Vagina (tissue), 2 donors: ENCODE data around the gene RND1. TPM values are rescaled to one million over a fixed set of nuclear protein-coding genes. Genes with fewer than 3 reads are reported as not detected.
"Not testable (repeated sequence)": the region's sequence is repeated elsewhere in the genome, so short reads cannot be mapped to it uniquely, and the experiment has no call there.

Source experiments
- DNase-seq, 2 donors: peaks; one replicate each; pipeline ENCODE4 v3.0.0-alpha.2; 2017; ENCODE audit errors: extremely low spot score in 2 of 2
- H3K27ac ChIP-seq: fragments of 200-600 bp; sonication (generic); one replicate; pipeline ENCODE4 v1.5.1; 2019
- H3K27me3 ChIP-seq: fragments of 200-600 bp; sonication (generic); one replicate; pipeline ENCODE4 v1.5.1; 2019
- H3K36me3 ChIP-seq, 2 donors: fragments of 200-600 bp; sonication (generic); one replicate each; pipeline ENCODE4 v1.5.1; 2017 to 2019
- H3K4me1 ChIP-seq: fragments of 200-600 bp; sonication (generic); one replicate; pipeline ENCODE4 v1.5.1; 2019
- H3K4me3 ChIP-seq, 2 donors: fragments of 200-600 bp; sonication (generic); 1 replicate in 1 of 2; 2 replicates in 1 of 2; pipeline ENCODE4 v1.5.1; 2016 to 2019
- H3K9me3 ChIP-seq: fragments of 200-600 bp; sonication (generic); one replicate; pipeline ENCODE4 v1.5.1; 2019
- CTCF ChIP-seq, 3 experiments: fragments of 450-650 bp in 2 of 3; fragments of 200-600 bp in 1 of 3; sonication (generic) in 1 of 3; IDR thresholded peaks; one replicate each; pipeline ENCODE4 v1.5.1; 2017 to 2019; ENCODE audit warnings: antibody characterized with exemption in 3 of 3, mild to moderate bottlenecking in 2 of 3, moderate library complexity in 2 of 3
- POLR2A ChIP-seq, 2 donors: fragments of 450-650 bp; IDR thresholded peaks; one replicate each; pipeline ENCODE4 v1.6.1; 2017; ENCODE audit warnings: antibody characterized with exemption in 2 of 2, mild to moderate bottlenecking in 2 of 2, moderate library complexity in 2 of 2
- POLR2AphosphoS5 ChIP-seq, 2 donors: sonication (generic); formaldehyde crosslinking; IDR thresholded peaks; one replicate each; pipeline ENCODE4 v1.9.0; 2017; ENCODE audit warnings: antibody characterized with exemption in 2 of 2, mild to moderate bottlenecking in 2 of 2, low read depth in 1 of 2; ENCODE audit not compliant: insufficient read depth in 1 of 2
- intact Hi-C: fragments of 100-400 bp; cut with DNase I; formaldehyde crosslinking; loops from one replicate; pipeline ENCODE4 v1.15.1; 2023
- total RNA-seq: library from RNA; depleted of rRNA; stranded (reverse); fragments of >200 nt; gene quantifications from one replicate; pipeline ENCODE4 v1.2.3, GENCODE V29; 2016

RND1 gene
- 3.9 TPM for total RNA-seq

GRCh38 chr12:48865281-48866051 is at the start of gene RND1:
RND1 (minus strand) TSS chr12:48865870; CDS start chr12:48865767, 103 bp downstream.
- no peaks in the 10 kb centered on the region for H3K9me3 ChIP-seq
- DNase-seq: peak in 1 of 2 donors; percentile 93
- H3K4me3 ChIP-seq: peak within 1 kb of the TSS; percentile 52 to 54
- H3K4me1 ChIP-seq: peaks cover 9% of the 10 kb centered on the region
- H3K36me3 ChIP-seq: no peaks in the 10 kb centered on the region
- H3K27ac ChIP-seq: peak within 1 kb of the TSS; percentile 3
- H3K27me3 ChIP-seq: no peaks in the 10 kb centered on the region
- intact Hi-C loops: no loop called here
- TF ChIP-seq CTCF (IDR thresholded peaks at IDR 0.05): peak in 1 of 3 experiments; percentile 12
- peak; percentile 93 to 94 for TF ChIP-seq POLR2A (IDR thresholded peaks at IDR 0.05)
- TF ChIP-seq POLR2AphosphoS5 (IDR thresholded peaks at IDR 0.05; ENCODE audit: insufficient read depth in 1 of 2, low read depth in 1 of 2): peak; percentile 97 to 99

- Histone ChIP-seq H3K27me3 (no peaks in the 10 kb centered on the region), H3K9me3 (no peaks in the 10 kb centered on the region), H3K4me3 (no peak overlapping the region), H3K4me1 (no peaks in the 10 kb centered on the region), H3K36me3 (no peaks in the 10 kb centered on the region), H3K27ac (no peak overlapping the region)
- DNase-seq: no peak
- TF ChIP-seq POLR2AphosphoS5 (IDR thresholded peaks at IDR 0.05; ENCODE audit: insufficient read depth in 1 of 2, low read depth in 1 of 2): no peak
- no peak for TF ChIP-seq CTCF (IDR thresholded peaks at IDR 0.05)
- no peak for TF ChIP-seq POLR2A (IDR thresholded peaks at IDR 0.05)
- intact Hi-C loops: no loop called here
These were observed 44.5 kb upstream of the RND1 start for GRCh38 chr12:48910196-48910595.

- H3K27ac ChIP-seq, DNase-seq, intact Hi-C loops, H3K36me3 ChIP-seq, H3K4me1 ChIP-seq, H3K9me3 ChIP-seq, H3K27me3 ChIP-seq, H3K4me3 ChIP-seq: not testable (repeated sequence)
These were observed 44.0 kb upstream of the RND1 start for GRCh38 chr12:48909698-48910097.

GRCh38 chr12:48907245-48907644 is 41.6 kb upstream of the RND1 start:
- Histone ChIP-seq H3K4me3 (no peak overlapping the region), H3K4me1 (peaks cover 11% of the 10 kb centered on the region), H3K9me3 (no peaks in the 10 kb centered on the region), H3K36me3 (no peaks in the 10 kb centered on the region), H3K27me3 (no peaks in the 10 kb centered on the region), H3K27ac (no peak overlapping the region)
- no peak for TF ChIP-seq CTCF (IDR thresholded peaks at IDR 0.05)
- no peak for TF ChIP-seq POLR2A (IDR thresholded peaks at IDR 0.05)
- TF ChIP-seq POLR2AphosphoS5 (IDR thresholded peaks at IDR 0.05; ENCODE audit: insufficient read depth in 1 of 2, low read depth in 1 of 2): no peak
- intact Hi-C loops: no loop called here
- no peak for DNase-seq

DNA sequence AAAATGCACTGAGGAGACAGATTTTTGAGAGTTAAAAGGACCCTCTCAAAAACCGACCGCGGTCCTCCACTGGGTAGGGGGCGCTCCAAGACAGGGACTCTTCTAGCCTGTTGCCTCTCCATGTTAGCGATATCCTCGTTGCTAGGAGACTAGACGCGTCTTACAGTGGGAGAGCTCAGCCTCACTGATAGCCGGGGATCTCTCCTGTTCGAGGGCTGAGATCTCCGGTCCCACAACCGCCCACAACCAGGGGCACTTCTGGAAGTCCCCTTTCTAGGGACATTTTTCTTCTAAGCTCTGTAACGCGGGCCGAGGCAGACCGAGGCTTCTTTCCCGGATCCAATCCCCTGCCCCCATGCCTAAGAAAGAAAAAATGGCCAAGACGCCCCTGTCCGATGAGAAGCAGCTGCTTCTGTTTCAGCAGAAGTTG is 38.3 kb upstream of the RND1 start:
- TF ChIP-seq CTCF (IDR thresholded peaks at IDR 0.05) (peak in 2 of 3 experiments; percentile 28 to 51), POLR2A (IDR thresholded peaks at IDR 0.05) (no peak), POLR2AphosphoS5 (IDR thresholded peaks at IDR 0.05; ENCODE audit: insufficient read depth in 1 of 2, low read depth in 1 of 2) (no peak)
- no peak overlapping the region for H3K27ac ChIP-seq
- H3K4me3 ChIP-seq: peak overlapping the region; percentile 32 to 46
- no peaks in the 10 kb centered on the region for H3K36me3 ChIP-seq
- H3K4me1 ChIP-seq: peaks cover 11% of the 10 kb centered on the region
- DNase-seq: no peak
- H3K9me3 ChIP-seq: no peaks in the 10 kb centered on the region
- intact Hi-C loops: no loop called here
- no peaks in the 10 kb centered on the region for H3K27me3 ChIP-seq
